Activated naive CD8-positive, alpha-beta T cell treated with anti-CD3 and anti-CD28 coated beads, Interleukin-2, amount 50 U/mL, for 16 hours (primary cell): ENCODE data around the gene FEN1.

ENCODE experiments used
- DNase-seq: peaks from one replicate; pipeline ENCODE4 v3.0.0-alpha.2; 2020; ENCODE audit warnings: low read depth, low spot score

The FEN1 gene

DNA sequence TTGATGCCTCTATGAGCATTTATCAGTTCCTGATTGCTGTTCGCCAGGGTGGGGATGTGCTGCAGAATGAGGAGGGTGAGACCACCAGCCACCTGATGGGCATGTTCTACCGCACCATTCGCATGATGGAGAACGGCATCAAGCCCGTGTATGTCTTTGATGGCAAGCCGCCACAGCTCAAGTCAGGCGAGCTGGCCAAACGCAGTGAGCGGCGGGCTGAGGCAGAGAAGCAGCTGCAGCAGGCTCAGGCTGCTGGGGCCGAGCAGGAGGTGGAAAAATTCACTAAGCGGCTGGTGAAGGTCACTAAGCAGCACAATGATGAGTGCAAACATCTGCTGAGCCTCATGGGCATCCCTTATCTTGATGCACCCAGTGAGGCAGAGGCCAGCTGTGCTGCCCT is 2.7 kb downstream of the FEN1 start:
- DNase-seq: no peak

- no peak for DNase-seq
These were observed 3.3 kb downstream of the FEN1 start for GRCh38 chr11:61795876-61796526.

- DNase-seq: no peak
These were observed 4.7 kb downstream of the FEN1 start for GRCh38 chr11:61797263-61797944.

DNA sequence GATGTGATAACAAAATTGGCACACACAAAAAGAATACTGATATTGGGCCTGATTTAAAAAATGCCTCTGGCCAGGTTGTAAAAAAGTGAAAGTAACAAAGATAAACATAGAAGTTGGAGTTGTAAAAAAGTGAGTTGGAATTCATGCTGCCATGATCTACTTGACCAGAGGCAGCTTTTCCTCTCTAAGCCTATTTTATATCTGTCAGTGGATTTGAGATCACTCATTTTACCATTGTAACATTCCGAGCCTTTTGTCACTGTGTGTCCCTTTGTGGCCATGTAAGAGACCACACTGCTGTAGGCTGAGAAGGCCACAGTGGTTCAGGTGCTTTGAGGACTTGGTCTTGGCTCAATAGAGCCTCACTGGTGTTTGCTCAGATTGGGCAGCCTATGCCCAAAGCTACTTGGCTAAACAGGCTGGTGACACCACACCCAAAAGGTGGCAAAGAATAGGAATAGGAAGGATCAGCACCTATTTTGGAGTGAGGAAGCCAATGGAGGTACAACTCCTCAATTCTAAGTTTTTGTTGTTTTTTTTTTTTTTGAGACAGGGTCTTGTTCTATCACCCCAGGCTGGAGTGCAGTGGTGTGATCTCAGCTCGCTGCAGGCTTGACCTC is 7.1 kb downstream of the FEN1 start:
- no peak for DNase-seq

DNA sequence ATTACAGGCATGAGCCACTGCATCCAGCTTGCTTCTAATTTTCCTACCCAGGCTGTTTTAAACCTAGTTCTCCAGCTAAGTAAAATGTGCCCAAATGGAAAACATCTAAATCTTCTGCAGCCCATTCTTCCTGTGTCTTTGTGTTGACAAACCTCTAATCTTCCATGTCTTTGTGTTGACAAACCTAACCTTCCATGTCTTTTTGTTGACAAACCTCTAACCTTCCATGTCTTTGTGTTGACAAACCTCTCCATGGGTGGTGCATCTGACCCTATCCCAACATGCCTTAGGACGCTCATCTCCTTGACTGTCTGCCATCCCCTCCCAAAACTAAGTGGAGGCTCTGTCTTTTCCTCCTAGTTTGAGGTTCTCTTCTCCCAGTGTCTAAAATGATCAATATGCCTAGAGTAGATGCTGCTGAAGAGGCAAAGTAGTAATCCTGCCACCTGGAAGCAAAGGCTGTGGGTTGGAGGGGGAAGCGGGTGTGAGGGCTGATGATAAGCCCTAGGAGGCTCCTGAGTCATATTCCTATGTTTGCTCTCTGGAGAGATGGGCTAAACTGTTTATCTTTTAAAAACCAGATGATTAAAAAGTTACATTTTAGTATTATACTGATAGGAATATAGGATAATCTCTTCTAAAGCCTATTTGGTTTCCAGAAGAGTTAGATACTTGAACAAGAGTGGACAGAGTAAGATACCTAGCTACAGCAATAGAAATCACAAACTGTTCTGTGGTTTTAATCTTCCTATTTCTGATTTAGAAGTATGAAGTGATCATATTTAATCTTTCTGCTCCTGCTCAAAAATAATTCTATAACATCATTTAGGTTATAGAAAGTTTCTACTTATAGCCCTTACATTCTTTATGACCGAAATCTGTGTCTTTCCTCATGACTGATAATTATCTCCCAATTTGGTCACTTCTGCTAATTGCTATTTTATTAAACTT is 7.9 kb downstream of the FEN1 start:
- no peak for DNase-seq

DNA sequence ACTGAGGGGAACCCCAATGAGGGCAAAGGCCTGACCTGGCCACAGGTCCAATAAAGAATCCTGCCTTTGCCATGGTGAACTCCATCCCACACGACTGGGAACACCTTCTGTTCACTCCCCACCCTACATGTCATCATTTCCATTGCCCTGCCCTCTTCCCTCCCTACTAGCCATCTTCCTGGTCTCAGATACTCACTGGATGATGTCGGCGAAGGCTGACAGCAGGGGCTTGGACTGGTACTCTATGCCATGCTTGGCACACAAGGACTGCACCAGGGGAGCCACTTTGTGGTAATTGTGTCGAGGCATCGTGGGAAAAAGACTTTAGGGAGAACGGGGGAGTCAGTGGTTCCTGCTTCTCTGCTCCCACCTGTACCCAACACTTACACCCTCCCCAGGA is 9.9 kb downstream of the FEN1 start:
- no peak for DNase-seq

GRCh38 chr11:61803889-61804647 is 11.4 kb downstream of the FEN1 start:
- DNase-seq: no peak

- no peak for DNase-seq
These were observed 12.4 kb downstream of the FEN1 start for GRCh38 chr11:61805146-61805545.

GRCh38 chr11:61806785-61807184 is 14.1 kb downstream of the FEN1 start:
- DNase-seq: no peak

DNA sequence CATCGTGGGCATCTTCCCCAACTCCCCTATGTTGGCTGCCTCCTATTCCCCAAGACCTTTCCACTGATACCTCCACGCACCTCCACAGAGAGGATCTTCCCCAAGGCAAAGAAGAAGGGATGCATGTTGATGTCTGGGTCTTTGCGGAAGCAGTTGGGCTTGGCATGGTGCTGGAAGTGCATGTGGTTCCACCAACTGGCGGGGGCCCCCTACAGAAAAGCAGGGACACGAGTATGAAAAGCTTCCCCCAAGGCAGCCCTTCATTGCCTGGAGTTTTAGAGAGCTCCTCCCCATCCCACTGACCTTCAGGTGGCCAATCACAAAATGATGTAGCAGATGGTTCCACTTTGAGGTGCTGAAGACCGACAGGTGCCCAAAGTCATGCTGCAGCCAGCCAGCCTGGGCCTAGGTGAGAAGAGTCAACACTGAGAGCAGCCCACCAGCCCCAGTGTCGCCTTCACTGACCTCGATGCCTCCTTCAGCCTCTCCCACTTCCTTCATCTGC is 18.0 kb downstream of the FEN1 start:
- DNase-seq: no peak

DNA sequence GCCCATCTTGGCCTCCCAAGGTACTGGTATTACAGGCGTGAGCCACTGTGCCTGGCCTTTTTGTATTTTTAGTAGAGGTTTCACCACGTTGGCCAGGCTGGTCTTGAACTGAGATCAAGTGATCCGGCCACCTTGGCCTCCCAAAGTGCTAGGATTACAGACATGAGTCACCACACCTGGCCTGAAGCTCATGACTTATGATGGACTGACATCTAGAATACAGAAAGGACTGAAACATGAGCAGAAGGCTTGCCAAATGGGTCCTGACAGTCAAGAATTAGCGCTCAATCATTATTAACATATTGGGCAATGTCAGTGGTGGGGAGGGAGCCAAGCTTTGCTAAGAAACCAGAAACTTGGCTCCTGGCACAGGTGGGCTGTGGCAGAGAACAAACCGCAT is 19.1 kb downstream of the FEN1 start:
- no peak for DNase-seq

DNA sequence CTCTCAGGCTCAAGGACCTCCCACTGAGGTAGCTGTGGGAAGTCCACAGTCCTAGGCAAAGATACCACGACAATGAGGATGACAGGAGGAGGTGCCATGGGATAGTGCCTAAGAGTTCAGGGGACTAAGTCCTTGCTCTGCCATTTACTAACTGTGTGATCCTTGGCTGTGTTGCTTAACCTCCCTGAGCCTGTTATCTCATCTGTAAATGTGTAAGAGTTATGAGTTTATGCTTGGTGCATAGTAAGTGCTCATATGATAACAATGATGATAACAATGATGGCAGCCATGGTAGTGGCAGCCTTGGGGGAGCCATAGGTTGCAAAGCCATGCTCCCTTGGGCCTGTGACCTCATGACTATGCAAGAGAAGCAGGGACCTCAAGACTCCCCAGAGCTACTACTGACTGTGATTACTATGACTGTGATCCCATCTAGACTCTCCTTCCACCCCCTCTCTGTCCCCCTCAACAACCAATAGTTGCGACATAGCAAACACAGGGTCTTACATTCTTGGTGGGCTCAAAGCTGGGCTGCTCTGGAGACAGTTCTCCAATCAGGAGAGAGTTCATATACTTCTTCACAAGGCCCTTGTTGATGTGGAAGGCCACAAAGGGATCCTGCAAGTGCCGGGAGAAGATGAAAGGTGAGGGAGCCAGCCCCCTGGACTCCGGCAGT is 20.2 kb downstream of the FEN1 start:
- DNase-seq: no peak

- no peak for DNase-seq
These were observed 21.7 kb downstream of the FEN1 start for GRCh38 chr11:61814247-61814957.

DNA sequence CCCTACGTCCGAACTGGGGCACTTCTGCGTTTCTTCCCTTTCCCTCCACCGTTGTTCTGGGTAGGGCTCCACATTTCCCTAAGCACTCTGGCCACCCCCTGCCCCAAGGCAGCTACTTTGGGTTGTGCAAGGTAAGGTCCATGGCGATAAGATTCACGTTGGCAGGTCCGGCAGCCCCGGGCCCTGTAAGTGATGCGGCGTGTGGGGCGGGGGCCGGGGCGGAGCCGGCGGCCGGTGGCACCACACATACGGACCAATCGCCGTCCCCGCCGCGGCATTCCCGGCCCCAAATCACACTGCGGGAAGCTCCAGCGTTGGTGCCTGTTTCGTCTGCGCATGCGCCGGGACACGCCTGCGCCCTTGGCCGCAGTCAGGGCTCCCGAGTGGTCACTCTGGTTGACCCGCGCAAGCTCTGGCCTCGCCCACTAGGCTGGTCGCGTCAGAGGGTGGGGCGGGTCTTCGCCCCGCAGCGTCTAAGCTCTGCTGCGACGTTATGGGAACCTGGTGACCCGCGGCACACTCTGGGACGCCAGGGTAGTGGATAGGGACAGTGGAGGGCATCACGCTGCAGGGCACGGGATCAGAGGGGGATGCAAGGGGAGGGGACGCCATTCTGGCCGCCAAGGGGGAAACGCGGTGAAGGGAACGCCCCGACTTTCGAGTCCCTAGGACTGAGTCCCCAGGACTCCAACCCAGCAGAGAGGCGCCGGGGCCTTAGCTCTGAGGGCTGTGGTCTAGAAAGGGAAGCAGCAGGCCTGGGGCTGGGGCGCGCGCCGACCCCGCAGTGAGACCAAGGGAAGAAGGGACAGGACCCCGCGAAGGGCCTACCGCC is 22.5 kb downstream of the FEN1 start:
- no peak for DNase-seq

DNA sequence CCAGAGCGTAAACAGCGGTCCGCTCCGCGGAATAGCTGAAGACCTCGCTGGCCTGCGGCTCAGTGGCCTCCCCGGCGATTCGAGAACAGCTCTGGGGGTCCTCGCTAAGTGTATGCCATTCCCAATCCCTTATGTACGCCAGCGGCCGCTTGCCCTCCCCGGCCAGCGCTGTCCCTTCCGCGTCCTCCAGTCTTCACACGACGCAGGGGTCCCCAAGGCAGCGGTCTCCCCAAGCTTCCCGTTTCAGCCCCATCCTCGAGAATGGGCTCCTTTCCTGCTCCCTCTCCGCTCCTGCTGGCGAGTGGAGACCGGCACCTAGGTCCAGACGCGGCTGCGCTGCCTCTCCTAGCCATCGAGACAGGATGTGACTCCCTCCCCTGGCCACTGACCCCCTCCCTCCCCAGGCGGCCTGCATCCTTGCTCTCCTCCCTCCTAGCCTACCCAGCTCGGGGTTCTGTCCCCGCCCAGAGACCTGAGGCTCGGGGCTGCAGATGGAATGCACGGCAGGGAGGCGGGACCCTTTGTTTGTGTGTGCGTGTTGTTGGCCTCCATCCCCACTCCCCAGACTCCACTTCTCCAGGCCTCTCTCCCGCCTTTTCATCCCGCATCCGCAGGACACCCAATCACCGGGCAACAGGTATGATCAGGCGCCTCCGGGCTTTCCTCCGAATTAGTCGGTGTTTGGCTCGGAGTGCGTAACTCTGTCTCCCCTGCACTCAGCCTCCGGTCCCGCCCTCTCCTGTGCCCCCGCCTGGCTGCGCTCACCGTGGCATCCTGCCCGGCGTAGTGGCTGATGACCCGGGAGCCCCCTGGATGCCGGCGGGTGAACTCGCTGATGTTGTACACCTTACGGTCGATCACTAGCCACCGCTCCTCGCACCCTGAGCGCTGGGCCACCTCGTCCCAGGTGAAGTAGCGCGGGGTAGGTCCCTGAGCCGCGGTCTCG is 23.4 kb downstream of the FEN1 start:
- DNase-seq: no peak

- peak; percentile 44 for DNase-seq
These were observed 24.2 kb downstream of the FEN1 start, which contains the start of gene FADS1 for GRCh38 chr11:61816736-61817455. Gene FADS1, minus strand, starts transcription at chr11:61817003. Its CDS starts 74 bp downstream, at chr11:61816929.
